ENCODE results near the gene WWOX.

Gene WWOX

GRCh38 chr16:78528265-78528664 is 428.8 kb downstream of the WWOX start:
- no peak for DNase-seq (ENCODE audit: low read depth in 2 of 2)

- no peak for DNase-seq (ENCODE audit: low read depth in 2 of 2)
Measured at GRCh38 chr16:78529881-78530280, 430.4 kb downstream of the WWOX start.

GRCh38 chr16:78530283-78530682 is 430.8 kb downstream of the WWOX start:
- DNase-seq (ENCODE audit: low read depth in 2 of 2): no peak

GRCh38 chr16:78535098-78535497 is 435.6 kb downstream of the WWOX start:
- DNase-seq (ENCODE audit: low read depth in 2 of 2): no peak

GRCh38 chr16:78537511-78537910 is 438.1 kb downstream of the WWOX start:
- no peak for DNase-seq (ENCODE audit: low read depth in 2 of 2)

GRCh38 chr16:78538292-78538691 is 438.8 kb downstream of the WWOX start:
- DNase-seq (ENCODE audit: low read depth in 2 of 2): no peak

GRCh38 chr16:78538919-78539318 is 439.5 kb downstream of the WWOX start:
- DNase-seq (ENCODE audit: low read depth in 2 of 2): no peak

GRCh38 chr16:78542419-78542818 is 443.0 kb downstream of the WWOX start:
- DNase-seq (ENCODE audit: low read depth in 2 of 2): no peak

- DNase-seq (ENCODE audit: low read depth in 2 of 2): no peak
Measured at GRCh38 chr16:78543023-78543422, 443.6 kb downstream of the WWOX start.

- DNase-seq (ENCODE audit: low read depth in 2 of 2): no peak
Measured at GRCh38 chr16:78549366-78549765, 449.9 kb downstream of the WWOX start.

- no peak for DNase-seq (ENCODE audit: low read depth in 2 of 2)
Measured at GRCh38 chr16:78551487-78552085, 452.1 kb downstream of the WWOX start.

GRCh38 chr16:78552106-78552675 is 452.7 kb downstream of the WWOX start:
- no peak for DNase-seq (ENCODE audit: low read depth in 2 of 2)

- DNase-seq (ENCODE audit: low read depth in 2 of 2): no peak
Measured at GRCh38 chr16:78552716-78553115, 453.3 kb downstream of the WWOX start.

GRCh38 chr16:78553268-78554039 is 454.0 kb downstream of the WWOX start:
- no peak for DNase-seq (ENCODE audit: low read depth in 2 of 2)

GRCh38 chr16:78556421-78556820 is 457.0 kb downstream of the WWOX start:
- no peak for DNase-seq (ENCODE audit: low read depth in 2 of 2)

- no peak for DNase-seq (ENCODE audit: low read depth in 2 of 2)
Measured at GRCh38 chr16:78560997-78561396, 461.5 kb downstream of the WWOX start.

GRCh38 chr16:78562111-78562510 is 462.7 kb downstream of the WWOX start:
- no peak for DNase-seq (ENCODE audit: low read depth in 2 of 2)

- no peak for DNase-seq (ENCODE audit: low read depth in 2 of 2)
Measured at GRCh38 chr16:78562650-78563049, 463.2 kb downstream of the WWOX start.

- no peak for DNase-seq (ENCODE audit: low read depth in 2 of 2)
Measured at GRCh38 chr16:78563905-78564304, 464.5 kb downstream of the WWOX start.

- no peak for DNase-seq (ENCODE audit: low read depth in 2 of 2)
Measured at GRCh38 chr16:78566397-78567073, 467.1 kb downstream of the WWOX start.

- DNase-seq (ENCODE audit: low read depth in 2 of 2): no peak
Measured at GRCh38 chr16:78570399-78571141, 471.1 kb downstream of the WWOX start.

GRCh38 chr16:78571434-78571833 is 472.0 kb downstream of the WWOX start:
- no peak for DNase-seq (ENCODE audit: low read depth in 2 of 2)
